ENCODE data around the gene HAS3. TPM values are rescaled to one million over a fixed set of nuclear protein-coding genes. Genes with fewer than 3 reads are reported as not detected.

HAS3 gene
- total and polyA plus RNA-seq, 8 donors: 0.69 to 3.9 (median 1.0) TPM

- peak; percentile 55 to 79 (median 69) for ATAC-seq
- Histone ChIP-seq H3K36me3 (no peaks in the 10 kb centered on the region), H3K9me3 (no peaks in the 10 kb centered on the region), H3K27me3 (no peaks in the 10 kb centered on the region), H3K4me3 (peak overlapping the region in 2 of 4 donors; percentile 9 to 11), H3K4me1 (no peaks in the 10 kb centered on the region), H3K27ac (peak overlapping the region in 3 of 4 donors; percentile 25 to 73 (median 37))
- FAIRE-seq: no peak
- intact Hi-C loops (cut with DNase I): no loop called here
- DNase-seq: peak in 1 of 6 donors; percentile 31
- 11 to 13% methylated on average over 11 of the region's 11 CpGs for WGBS, 2 donors
- TF ChIP-seq, protein P1, sequence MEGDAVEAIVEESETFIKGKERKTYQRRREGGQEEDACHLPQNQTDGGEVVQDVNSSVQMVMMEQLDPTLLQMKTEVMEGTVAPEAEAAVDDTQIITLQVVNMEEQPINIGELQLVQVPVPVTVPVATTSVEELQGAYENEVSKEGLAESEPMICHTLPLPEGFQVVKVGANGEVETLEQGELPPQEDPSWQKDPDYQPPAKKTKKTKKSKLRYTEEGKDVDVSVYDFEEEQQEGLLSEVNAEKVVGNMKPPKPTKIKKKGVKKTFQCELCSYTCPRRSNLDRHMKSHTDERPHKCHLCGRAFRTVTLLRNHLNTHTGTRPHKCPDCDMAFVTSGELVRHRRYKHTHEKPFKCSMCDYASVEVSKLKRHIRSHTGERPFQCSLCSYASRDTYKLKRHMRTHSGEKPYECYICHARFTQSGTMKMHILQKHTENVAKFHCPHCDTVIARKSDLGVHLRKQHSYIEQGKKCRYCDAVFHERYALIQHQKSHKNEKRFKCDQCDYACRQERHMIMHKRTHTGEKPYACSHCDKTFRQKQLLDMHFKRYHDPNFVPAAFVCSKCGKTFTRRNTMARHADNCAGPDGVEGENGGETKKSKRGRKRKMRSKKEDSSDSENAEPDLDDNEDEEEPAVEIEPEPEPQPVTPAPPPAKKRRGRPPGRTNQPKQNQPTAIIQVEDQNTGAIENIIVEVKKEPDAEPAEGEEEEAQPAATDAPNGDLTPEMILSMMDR (IDR thresholded peaks at IDR 0.05): no peak
Measured at GRCh38 chr16:69100071-69100691, 5.3 kb upstream of the HAS3 start.

GRCh38 chr16:69106491-69107315 lies 1.2 kb downstream of the HAS3 start:
- Histone ChIP-seq H3K4me3 (peak overlapping the region; percentile 45 to 67 (median 54)), H3K27ac (no peak overlapping the region), H3K27me3 (no peaks in the 10 kb centered on the region), H3K9me3 (no peaks in the 10 kb centered on the region), H3K4me1 (peaks cover 0 to 10% (median 9%) of the 10 kb centered on the region in 3 donors), H3K36me3 (no peaks in the 10 kb centered on the region)
- intact Hi-C loops (cut with DNase I): no loop called here
- FAIRE-seq (no peak), DNase-seq (peak in 2 of 6 donors; percentile 61 to 77), ATAC-seq (peak; percentile 10 to 26 (median 18))
- TF ChIP-seq, protein P1 (IDR thresholded peaks at IDR 0.05): no peak
- WGBS, 2 donors: 1% methylated on average over 45 to 55 of the region's 55 CpGs

DNA sequence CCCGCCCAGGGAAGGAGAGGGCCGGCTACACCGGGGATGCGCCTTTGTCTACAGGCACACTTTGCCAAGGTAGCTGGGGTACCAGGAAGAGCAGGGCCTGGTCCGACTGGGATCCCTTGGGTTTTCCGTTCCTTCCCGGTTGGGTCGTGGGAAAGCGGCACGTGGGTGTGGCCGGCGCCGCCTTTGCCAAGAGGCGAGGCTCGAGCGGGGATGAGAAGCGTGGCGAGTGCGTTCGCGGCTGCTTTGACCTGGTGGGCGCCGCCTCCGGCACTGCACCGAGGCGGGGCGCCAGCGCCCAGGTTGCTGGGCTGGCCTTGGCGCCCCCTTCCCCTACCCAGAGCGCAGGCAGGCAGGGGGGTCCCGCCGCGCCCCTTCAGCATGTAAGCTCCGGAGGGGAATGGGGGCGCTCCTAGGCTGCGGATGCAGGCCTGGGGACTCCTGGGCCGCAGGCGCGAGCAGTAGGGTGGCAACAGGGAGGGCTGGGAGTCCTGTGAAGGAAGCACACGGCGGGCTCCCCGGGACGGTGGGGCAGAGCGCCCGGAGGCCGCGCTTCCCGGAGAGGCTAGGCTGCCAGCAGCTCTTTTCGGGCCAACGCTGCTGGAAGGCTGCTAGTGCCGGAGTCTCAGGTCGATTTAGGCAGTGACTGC lies 2.0 kb downstream of the HAS3 start:
- H3K4me1 ChIP-seq: peaks cover 0 to 10% (median 9%) of the 10 kb centered on the region in 3 donors
- H3K27ac ChIP-seq: no peak overlapping the region
- H3K4me3 ChIP-seq: peak overlapping the region; percentile 10 to 67 (median 32)
- intact Hi-C loops (cut with DNase I): no loop called here
- FAIRE-seq: no peak
- no peaks in the 10 kb centered on the region for H3K36me3 ChIP-seq
- no peaks in the 10 kb centered on the region for H3K27me3 ChIP-seq
- TF ChIP-seq, protein P1 (IDR thresholded peaks at IDR 0.05): no peak
- 2 to 7% methylated on average over 45 to 52 of the region's 52 CpGs for WGBS, 2 donors
- ATAC-seq: peak; percentile 16 to 37 (median 32)
- peak in 5 of 6 donors; percentile 38 to 82 (median 61) for DNase-seq
- no peaks in the 10 kb centered on the region for H3K9me3 ChIP-seq

DNA sequence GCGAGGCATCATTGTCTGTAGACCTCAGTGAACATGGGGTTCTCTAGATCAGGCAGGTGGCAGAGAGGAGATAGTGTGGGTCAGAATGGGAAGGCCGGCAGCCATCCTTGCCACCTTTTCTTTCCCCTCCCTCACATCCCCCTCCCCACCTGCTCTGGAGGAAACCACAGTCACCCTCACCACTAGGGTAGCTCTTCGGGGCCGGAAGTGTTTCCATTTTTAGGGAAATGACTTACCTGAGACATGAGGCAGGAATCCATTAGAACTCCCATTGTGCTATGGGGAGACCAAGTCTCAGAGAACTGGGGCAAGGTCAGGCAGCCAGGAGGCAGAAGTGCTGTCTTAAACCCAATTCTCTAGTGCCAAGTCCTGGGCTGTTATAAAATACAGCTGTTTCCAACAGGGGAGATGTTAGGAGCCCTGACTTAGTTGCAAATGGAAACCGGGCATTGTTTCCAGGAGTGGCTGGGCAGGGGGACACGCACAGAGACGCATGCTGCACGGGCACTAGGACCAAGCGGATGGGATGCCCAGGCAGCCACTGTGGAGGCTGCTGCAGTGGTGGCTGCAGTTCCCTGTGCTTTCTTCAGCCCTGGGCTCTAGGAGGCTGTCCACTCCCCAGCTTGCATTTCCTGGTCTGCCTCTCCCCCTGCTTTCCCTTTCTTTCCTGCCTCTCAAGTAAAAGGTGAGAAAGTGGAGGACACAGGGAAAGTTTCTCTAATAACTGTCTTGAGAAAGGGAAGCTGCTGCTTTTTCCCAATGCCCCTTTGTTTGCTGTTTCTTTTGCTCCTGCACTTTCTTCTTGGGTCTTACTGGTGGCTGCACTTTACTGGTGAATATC lies 2.8 kb downstream of the HAS3 start:
- no peak for FAIRE-seq
- H3K36me3 ChIP-seq: no peaks in the 10 kb centered on the region
- TF ChIP-seq, protein P1 (IDR thresholded peaks at IDR 0.05): no peak
- H3K9me3 ChIP-seq: no peaks in the 10 kb centered on the region
- 77 to 85% methylated on average over 9 of the region's 9 CpGs for WGBS, 2 donors
- no peak for ATAC-seq
- peak overlapping the region in 1 of 4 donors; percentile 67 for H3K4me3 ChIP-seq
- intact Hi-C loops (cut with DNase I): no loop called here
- DNase-seq: peak in 1 of 6 donors; percentile 41
- H3K27me3 ChIP-seq: no peaks in the 10 kb centered on the region
- H3K27ac ChIP-seq: no peak overlapping the region
- peaks cover 0 to 10% (median 9%) of the 10 kb centered on the region in 3 donors for H3K4me1 ChIP-seq
